Retinal pigment epithelial cell (primary cell): ENCODE results near the gene NMT2.

Source experiments
- DNase-seq: peaks from one replicate; pipeline ENCODE4 v3.0.0-alpha.2; 2010; ENCODE audit warnings: low read depth
- H3K4me3 ChIP-seq: 2 replicates; pipeline ENCODE4 v1.5.1; 2011; ENCODE audit warnings: mild to moderate bottlenecking, low read length, control low read depth, moderate library complexity
- CTCF ChIP-seq: conservative IDR thresholded peaks from 2 replicates; pipeline ENCODE4 v1.5.1; 2011; ENCODE audit warnings: low read depth, low read length, control low read depth, inconsistent platforms

Gene NMT2

GRCh38 chr10:15167411-15168290, 842 bp downstream of the NMT2 start:
- H3K4me3 ChIP-seq, result peak overlapping the region; percentile 73
- DNase-seq, result no peak
- peak; percentile 54 for TF ChIP-seq CTCF

GRCh38 chr10:15166325-15166724, 2.2 kb downstream of the NMT2 start:
- no peak for DNase-seq
- TF ChIP-seq CTCF, result no peak
- no peak overlapping the region for H3K4me3 ChIP-seq

GRCh38 chr10:15163253-15163828, 5.2 kb downstream of the NMT2 start:
- no peak overlapping the region for H3K4me3 ChIP-seq
- DNase-seq, result no peak
- no peak for TF ChIP-seq CTCF

- DNase-seq, result no peak
- H3K4me3 ChIP-seq, result no peak overlapping the region
- no peak for TF ChIP-seq CTCF
These were observed 9.5 kb downstream of the NMT2 start for GRCh38 chr10:15158972-15159371.

GRCh38 chr10:15158448-15158847, 10.0 kb downstream of the NMT2 start:
- no peak for TF ChIP-seq CTCF
- DNase-seq, result no peak
- no peak overlapping the region for H3K4me3 ChIP-seq

GRCh38 chr10:15155978-15156656, 12.4 kb downstream of the NMT2 start:
- no peak for TF ChIP-seq CTCF
- no peak overlapping the region for H3K4me3 ChIP-seq

More at GRCh38 chr10:15155978-15156656, 12.4 kb downstream of the NMT2 start:
- no peak for DNase-seq
